Activated CD4-positive, CD25-positive, alpha-beta regulatory T cell treated with anti-CD3 and anti-CD28 coated beads, Interleukin-2, amount 50 U/mL, for 24 hours (primary cell): ENCODE measurements around the gene HS3ST3B1.
A peak's percentile ranks its signal among the peaks of the same experiment; 100 is the strongest.

ENCODE experiments used
- ATAC-seq, 2 donors: fragments of 150-1000 bp; cut with Tn5 transposase; one replicate each; pipeline ENCODE4 v1.10.0; 2021; ENCODE audit warnings: mild to moderate bottlenecking in 1 of 2, moderate library complexity in 1 of 2

Gene HS3ST3B1

DNA sequence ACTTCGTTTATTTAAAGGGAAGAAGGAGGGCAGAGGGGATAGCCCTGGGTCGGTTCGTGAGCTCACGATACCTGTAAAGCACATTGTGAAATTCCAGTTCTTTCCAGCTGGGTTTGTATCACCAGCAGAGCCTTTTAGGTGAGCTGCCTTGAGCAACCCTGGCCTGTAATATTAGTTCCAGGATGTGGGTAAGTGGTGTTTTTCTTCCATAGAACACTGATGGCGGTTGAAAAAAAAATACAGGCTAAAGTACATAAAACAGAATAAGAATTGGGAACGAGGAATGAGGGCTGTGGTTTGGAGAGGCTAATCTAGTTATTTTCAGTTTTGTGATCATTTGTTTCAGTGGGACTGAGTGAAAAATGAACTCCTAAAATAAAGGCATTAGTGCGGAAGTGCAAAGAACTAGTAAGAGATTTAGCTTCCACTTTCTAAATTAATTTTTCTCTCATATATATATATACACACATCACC, 20.6 kb downstream of the HS3ST3B1 start:
- peak; percentile 77 to 82 for ATAC-seq

DNA sequence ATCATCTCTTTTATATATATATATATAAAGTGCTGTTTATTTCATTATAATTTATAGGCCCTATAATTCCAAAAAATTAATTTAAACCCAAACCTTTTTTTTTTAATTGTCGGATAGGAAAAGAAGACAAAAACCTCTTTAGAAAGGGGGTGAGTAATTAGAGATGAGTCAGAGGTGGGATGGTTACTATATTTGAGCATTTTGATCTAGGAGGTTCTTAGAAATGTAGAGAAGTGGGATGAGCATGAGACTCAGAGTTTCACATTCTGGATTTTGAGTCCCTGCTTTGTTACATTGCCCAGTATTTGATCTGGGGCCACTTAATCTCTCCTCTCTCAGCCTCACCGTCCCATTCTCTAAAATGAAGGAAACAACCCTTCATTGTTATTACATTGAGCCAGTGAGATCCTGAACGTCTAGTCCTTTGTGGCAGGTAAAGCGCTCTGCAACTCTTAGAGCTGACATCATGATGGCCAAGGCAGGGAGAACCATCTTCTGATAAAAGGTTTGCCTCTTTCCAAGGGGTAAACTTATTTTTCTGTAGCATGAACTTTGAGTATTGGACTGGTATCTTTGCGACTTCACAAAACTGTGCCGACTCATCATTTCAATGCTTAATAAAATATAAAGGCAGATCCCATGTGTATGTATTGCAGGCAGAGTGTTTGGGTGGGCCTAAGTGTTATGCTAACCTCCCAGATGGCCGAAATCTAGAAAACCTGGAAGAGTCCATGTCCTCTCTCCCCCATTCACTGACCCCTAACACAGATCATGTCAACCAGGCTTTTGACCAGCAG, 21.3 kb downstream of the HS3ST3B1 start:
- peak; percentile 69 to 71 for ATAC-seq

DNA sequence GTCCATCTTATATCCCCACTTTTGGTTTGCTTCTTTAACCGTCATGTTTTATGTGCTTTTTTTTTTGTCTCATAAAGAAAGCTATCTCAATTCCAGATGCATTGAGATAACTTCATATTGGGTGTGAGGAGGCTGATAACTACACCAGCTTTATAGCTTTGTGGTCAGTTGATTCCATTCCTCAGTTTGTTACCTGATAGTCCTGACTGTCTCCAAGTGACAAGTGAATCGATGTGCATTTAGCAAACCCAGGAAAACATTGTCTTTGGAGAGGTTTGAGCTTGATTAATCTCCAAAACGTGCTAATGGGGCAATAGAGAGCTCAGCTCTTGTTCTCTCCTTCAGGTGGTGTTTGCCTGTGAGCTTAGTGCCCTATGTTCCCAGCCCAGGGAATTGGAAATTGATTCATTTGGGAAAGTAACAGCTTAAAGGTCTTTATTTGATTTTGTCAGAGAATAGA, 22.7 kb downstream of the HS3ST3B1 start:
- ATAC-seq = no peak

DNA sequence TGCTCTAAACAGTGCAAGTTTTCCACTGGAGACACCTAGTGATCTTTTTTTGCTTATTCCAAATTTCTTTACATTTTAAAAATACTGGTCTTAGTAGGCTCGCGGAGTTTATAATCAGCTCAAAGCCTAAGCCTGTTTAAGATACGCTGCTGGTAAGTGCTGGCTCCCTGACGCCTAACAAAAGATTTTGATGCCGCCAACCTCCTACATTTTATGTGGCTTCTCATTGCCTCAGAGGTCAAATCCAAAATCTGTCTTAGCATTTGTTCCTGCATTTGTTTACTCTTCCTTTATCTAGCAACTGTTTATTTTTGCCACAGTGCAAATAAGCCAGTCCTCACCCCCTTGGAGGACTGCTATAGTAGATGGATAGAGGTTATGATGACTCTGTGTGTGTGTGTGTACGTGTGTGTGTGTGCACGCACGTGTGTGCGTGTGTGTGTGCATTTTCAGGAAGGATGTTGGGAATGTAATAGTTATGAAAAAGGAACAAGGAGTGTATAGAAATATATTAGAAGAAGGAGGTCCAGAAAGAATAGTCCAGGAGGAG, 24.8 kb downstream of the HS3ST3B1 start:
- ATAC-seq = no peak

DNA sequence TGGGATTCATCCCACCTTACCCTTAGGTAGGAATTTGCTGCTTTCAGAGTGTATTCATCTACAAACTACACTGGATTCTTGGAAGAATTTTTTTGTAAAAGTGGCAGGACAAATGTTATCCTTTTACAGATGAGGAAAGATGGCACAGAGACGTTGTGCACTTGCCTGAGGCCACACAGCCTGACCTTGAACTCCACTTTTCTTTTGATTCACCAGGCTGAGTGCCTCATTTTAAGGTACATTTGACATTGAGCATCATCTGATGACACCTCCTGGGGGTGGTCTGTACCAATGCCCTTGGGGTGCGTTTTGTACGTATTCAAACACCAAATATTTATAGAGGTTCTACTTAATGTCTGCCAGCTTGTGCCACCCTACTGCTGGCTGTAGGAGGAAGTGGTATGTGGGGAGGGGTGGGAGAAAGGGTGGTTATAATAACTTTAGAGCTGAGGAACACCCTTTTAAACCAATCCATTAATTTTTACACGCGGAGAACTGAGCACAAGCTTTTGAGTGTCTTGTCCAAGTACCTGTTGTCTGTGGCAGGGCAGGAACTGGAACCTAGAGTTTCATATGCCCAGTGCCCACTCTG, 29.1 kb downstream of the HS3ST3B1 start:
- ATAC-seq = peak in 1 of 2 donors; percentile 41

DNA sequence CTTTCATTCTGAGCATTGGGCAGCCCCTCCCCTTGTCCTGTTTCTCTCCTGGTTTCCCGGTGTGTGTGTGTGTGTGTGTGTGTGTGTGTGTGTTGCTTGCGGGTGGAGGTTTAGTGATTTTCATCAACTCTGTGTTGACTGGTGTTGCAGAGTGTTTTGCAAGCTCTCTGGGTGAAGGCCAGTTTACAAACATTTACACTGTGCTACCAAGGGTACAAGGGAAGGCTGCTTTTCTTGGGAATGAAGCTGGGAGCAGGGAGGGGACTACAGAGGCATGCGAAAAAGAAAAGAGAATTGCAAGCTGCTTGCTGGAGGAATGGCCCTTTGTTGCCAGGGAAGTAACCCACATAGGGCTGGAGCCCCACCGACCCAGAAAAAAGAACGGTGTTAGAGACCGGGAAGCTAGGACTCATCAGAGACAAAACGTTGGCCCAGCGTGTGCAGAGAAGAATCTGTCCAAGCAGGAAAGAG, 29.6 kb downstream of the HS3ST3B1 start:
- ATAC-seq = no peak

DNA sequence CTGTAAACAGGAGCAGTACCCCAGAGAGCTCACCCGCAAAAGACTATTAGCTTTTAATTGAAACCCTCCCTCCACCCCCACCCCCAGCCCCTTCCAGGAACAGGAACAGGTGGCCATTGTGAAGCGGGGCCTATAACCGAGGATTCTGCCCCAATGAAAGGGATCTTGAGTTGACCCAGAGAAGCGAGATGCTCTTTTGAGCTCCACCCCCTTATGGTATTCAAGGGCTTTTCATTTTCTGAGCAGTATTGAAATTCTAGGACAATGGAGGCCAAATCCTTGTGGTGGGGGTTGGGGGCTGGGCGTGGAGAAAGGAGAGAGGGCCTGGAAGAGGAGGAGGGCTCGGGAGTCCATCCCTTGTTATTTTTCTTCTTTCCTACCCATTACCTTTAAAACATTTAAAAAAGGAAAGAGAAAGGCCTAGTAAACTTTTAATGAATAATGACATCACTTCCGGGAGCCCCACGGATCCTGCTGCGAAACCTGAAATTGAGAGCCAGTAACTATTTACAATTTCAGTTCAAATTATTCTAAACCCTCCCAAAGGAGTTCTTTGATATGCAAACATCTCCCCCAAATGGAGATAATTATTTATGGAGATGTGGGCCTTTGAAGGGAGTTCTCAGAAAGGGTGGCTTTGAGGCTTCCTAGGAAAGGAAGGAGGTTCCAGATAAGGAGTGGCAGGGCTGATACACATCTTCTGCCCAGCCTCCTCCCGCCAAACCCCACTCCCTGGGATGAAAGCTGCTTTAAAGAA, 30.5 kb downstream of the HS3ST3B1 start:
- ATAC-seq = no peak

DNA sequence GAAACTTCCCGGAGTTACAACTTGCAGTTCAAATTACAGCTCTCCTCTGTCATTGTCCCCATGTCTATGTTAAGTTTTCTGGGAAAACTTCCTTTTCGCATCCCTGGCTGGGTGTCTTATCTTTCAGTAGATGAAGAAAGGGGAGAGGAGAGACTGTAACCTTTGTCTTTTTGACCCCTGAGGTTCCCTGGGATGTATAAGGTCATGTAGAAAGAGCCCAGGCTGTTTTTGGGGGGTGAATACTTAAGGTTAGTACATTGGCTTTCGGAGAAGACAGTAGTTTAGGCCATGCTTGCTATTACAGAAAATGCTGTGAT, 31.1 kb downstream of the HS3ST3B1 start:
- ATAC-seq = no peak

DNA sequence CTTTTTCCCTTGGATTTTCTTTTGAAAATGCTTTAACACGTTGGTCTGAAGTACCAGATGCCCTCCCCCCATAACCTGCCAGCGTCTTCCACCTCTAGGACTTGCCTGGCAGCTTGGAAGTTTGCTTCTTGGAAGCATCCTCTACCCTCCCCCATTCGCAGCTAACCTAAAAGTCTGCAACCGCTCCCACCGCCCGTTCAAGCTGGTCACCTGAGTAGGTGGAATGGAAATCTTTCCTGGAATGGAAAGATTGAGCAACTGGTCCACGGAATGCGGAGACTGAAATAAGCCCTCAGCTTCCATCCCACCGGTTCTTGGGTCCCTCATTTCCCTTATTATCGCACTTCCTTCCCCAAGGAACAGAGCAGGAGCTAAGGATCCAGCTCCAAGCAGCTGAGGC, 31.4 kb downstream of the HS3ST3B1 start:
- no peak for ATAC-seq

DNA sequence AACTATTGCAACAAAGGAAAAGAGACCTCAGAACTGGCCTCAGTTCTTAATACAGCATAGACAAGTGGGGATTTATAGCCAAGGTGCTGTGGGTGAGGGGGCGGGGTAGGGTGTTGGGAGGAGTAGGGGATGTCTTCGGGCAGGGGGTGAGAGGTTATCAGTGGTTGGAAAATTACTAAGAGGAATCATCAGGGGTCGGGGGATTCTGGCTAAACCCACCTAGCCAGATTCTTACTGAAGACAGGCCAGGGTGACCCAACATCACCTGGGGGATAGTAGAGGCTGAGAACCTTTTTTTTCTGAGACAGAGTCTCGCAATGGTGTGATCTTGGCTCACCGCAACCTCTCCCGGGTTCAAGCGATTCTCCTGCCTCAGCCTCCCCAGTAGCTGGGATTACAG, 32.6 kb downstream of the HS3ST3B1 start:
- ATAC-seq = no peak

DNA sequence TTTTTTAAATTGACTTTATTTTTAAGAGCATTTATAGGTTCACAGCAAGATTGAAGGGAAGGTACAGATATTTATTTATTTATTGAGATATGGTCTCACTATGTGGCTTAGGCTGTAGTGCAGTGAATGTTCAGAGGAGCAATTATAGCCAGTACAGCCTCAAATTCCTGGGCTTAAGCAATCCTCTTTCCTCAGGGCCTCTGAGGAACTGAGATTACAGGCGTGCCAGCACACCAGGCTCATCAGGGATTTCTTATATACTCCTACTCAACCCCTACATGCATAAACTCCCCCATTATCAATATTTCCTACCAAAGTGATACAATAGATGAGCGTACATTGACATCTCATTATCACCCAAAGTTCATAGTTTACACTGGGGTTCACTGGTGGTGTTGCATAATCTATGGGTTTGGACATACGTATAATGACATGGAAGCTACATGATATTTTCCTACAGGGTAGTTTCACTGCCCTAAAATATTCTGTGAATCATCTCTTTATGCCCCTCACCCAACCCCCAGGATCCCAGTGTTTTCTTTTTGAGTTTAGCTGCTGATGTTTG, 33.5 kb downstream of the HS3ST3B1 start:
- ATAC-seq = no peak

DNA sequence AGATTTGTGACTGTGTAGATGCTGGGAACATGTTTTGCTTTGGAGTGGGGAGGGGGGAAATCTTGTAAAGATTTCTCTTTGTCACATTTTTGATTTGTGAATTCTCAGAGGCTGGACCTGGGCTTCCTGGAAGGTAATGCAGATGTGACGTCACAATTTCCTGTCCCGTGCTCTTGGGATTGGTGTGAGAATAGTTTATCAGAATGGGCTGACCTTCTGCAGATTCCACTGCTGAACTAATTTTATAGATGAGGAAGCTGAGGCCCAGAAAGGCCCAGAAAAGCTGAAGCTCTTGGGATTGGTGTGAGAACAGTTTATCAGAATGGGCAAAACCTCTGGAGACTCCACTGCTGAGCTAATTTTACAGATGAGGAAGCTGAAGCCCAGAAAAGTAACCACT, 34.0 kb downstream of the HS3ST3B1 start:
- ATAC-seq = no peak

DNA sequence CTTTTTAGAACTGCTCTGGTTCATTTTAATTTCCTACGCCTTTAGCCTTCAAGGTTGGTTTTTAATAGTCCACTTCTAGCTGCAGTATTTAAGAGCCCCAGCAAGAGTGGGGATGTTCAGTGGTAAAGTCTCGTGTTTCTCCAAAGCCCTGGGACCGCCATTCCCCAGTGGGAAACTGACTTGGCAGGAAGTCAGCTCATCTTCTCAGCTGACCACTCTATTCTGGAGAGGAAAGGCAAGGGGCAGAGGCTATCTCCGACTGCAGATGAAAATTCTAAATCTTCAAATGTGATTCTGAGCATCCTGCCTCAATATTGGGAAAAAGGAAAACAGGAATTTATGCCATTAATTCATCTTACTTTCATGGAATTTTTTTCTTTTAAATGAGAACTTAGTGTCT, 35.5 kb downstream of the HS3ST3B1 start:
- no peak for ATAC-seq

DNA sequence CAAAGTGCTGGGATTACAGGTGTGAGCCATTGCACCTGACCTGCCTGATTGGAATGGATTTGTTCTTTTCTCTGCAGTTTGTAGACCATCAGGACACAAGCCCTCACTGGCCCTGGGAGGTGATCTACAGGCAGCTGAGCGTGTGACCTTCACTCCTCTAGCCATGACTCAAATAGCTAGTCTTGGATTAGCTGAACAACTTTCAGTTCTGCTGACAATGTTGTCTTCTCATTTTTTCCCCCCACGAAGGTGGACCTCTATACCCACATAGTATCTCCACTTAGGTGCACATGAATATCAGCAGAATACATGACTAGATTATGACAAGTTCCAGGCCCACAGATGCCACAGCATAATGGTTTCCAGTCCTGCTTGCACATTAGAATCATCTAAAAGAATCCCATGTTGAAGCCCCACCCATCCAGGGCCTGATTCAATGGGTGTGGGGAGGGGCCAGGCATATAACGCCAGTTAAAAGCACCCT, 36.8 kb downstream of the HS3ST3B1 start:
- peak; percentile 95 for ATAC-seq

DNA sequence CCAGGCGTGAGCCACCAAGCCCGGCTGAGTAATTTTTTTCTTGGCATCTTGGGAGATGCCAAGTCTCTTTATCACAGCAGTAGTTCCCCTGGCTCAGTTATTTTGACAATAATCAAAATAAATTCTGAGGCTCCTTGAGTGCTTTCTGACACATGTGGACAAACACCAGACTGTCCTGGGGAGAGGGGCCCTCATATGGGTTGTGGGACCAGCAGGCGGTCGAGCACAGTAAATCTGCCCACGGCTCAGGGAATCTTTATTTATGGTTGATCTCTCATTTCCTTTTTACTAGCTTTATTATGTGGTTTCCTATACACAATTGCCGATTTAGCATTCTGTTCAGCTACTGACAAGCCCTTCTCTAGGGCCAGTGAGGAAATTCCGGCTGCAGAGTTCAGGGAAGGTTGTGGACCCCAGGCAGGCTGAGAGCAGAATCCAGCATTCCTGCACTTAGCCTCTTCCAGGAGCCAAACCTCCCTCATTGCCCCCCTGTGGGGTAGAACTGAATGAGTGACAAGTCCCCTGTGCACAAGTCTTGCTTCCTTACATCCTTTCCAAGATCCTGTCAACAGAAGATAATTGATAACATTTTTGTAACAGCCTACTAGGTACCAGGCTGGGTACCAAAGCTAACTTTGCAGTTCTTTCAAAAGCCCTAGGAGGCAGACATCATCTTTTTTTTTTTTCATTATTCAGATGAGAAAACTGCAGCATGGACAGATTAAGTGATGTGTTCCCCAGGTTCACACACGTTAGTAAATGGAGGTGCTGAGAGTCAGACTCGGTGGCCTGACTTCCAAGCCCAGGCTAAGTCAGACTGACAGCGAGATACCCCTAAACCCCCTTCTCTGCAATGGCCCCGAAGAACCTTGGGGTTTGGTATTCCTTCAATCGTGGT, 40.2 kb downstream of the HS3ST3B1 start:
- ATAC-seq = no peak

DNA sequence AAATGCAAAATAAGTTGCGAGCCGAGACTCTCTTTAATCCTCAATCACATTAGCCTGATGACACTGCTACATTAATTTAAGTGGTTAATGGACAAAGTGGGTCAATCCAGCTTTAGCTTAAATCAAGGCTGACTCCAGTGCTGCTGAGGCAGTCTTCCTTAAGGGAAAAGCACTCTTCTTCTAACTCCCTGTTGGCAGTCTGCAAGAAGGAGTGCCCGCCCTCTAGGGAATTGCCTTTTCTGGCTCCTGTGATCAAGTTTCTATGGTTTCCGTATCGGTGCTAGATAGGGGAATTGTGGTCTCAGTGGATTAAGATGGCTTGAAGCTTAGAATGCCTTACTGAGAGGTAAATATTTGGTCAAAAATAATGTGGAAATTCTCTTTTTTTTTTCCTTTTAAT, 41.0 kb downstream of the HS3ST3B1 start:
- no peak for ATAC-seq

DNA sequence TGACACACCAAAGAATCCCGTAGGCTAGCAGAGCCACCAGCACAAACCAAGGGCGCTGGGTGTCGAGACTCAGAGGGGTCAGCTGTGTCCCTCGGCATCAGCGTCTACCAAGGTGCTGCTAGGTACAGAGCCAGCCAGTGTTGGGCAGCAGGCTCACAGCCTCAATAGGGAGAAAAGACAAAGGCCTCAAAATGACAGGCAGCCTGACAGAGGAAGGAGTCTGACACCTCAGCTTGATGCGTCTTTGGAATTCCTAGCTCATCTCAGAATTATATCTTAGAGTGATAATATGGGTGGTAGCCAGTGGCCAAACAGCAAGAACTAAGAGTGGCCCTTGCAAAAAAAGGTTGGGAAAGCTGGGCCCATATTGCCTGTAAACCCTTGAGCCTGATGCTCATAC, 45.9 kb downstream of the HS3ST3B1 start:
- no peak for ATAC-seq

DNA sequence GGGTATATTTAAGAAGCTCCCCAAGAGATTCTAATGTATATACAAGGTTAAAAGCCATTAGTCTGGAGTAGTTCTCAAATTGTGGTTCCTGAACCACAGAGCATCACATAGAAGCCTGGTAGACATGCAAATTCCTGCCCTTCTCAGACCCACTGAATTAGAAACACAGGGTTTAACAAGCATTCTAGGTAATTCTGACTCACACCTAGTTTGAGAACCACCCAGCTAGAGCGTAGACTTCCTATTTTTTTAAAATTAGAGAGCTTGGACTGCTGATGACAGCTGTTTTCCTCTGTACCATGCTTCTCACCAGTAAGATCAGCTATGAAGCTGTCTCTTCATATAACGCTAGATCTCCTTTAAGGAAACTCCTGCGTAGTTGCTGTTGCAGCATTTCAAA, 50.6 kb downstream of the HS3ST3B1 start:
- peak; percentile 95 to 97 for ATAC-seq

DNA sequence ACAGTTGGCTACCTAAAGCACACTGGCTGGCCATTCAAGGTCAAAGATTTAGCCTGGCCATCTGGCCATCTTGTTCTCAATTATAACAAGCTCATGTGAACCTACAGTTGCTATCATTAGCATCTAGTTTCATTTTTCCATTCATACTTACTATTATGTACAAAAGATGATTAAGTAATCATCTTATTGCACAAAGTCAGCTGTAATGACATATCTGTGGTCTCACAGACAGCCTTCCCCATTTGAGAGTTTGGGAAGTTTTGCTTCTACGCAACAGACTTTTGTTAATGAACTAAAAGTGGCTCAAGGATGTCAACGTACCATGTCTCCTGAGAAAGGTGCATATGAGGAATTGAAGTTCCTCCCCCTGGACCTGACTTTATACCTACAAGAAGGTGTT, 51.3 kb downstream of the HS3ST3B1 start:
- ATAC-seq = no peak

DNA sequence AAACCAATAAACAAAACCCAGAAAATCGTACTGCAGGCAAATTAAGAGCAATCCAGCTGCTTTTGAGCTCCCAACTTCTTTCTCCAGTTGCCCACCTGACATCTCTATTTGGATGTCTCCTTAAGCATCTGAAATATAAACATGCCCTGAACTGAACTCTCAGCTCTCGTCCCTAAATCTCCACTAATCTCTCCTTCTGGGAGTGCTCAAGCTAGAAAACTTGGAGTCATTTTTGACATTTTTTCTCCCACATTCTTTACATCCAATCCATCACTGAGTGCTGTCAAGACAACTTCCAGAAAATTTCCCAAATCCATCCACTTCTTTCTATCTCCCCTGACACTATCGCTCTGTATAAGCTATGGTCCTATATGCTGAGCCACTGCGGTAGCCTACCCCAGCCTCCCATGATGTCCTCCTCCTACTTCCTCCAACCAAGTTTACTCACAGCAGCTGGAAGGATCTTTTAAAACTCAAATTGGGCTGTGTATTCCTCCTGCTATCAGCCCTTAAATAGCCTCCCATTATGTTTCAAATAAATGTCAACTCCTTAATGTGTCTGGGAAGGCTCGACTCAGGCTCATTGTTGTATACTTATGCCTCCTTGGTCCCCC, 53.1 kb downstream of the HS3ST3B1 start:
- no peak for ATAC-seq

DNA sequence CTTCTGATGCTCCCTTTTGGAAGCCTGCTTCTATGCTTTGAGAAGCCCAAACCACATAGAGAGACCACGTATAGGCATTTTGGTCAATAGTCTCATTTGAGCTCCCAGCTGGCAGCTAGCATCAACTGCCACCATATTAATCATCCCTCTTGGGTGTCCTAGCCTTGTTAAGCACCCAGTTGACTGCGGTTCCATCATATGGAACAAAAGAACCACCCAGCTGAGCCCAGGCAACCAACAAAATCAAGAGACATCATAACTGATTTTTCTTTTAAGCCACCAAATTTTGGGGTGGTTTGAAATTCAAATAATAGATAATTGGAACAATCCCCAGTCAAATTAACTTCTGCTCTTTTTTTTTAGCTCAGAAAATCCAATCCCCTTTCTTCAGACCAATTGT, 53.9 kb downstream of the HS3ST3B1 start:
- ATAC-seq = no peak
